NCI-H526 (cell line): Measurements from ENCODE around the gene ZNF556.
A peak's percentile ranks its signal among the peaks of the same experiment; 100 is the strongest.
"Not testable (repeated sequence)": the region's sequence is repeated elsewhere in the genome, so short reads cannot be mapped to it uniquely, and the experiment has no call there.

Experiments used
- DNase-seq, 2 experiments: peaks; one replicate each; lab custom pipeline; 2025; lab: John Stamatoyannopoulos, UW

Gene ZNF556

DNA sequence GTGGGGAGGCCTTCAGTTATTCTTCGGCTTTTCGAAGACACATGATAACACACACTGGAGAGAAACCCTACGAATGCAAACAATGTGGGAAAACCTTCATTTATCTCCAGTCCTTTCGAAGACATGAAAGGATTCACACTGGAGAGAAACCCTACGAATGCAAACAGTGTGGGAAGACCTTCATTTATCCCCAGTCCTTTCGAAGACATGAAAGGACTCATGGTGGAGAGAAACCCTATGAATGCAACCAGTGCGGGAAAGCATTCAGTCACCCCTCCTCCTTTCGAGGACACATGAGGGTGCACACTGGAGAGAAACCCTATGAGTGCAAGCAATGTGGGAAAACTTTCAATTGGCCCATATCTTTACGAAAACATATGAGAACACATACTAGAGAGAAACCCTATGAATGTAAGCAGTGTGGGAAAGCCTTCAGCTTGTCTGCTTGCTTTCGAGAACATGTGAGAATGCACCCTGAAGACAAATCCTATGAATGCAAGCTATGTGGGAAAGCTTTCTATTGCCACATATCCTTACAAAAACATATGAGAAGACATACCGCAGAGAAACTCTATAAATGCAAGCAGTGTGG lies 14.0 kb upstream of the ZNF556 start:
- no peak for DNase-seq

DNA sequence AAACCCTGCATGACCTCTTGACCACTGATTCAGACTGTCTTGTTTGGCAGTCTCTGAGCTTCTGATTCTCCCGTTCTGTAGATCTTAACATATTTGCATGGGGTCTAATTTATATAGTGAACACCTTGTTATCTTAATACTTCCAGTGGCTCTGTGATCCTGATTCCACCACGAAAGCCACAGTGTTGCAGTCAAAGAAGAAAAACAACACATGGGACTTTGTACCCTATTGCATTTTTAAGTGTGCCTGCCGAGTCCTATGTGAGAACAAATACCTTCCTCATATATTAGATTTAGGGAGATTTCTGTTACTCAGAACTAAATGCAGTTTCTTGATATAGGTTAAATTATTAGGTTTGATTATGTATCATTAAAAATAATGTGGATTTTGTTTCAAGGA lies 12.3 kb upstream of the ZNF556 start:
- DNase-seq, result no peak

DNA sequence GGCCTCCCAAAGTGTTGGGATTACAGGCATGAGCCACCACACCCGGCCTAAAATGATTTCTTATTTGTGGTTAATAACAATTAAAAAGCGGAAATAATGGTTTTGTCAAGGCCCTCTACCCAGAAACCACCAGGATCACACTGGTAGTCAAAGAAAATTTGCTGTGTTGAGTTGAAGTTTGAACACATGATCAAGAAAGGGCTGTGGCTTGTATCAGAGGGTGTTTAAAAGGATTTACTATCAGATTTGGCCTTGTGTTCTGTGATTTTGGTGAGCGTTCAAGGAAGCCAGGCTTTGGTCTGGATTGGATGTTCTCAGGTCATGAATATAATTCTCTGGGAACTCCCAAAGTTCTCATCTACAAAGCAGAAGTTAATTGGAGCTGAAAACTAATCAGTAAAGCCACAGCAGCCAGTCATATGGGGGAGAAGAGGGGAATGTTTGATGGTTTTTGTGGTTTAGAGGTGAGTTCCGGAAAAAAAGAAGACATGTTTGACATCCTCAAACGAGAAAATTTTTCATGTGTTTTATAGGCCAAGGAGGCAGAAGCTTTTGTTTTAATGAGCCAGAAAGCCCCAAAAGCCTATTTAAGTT lies 10.6 kb upstream of the ZNF556 start:
- no peak for DNase-seq

DNA sequence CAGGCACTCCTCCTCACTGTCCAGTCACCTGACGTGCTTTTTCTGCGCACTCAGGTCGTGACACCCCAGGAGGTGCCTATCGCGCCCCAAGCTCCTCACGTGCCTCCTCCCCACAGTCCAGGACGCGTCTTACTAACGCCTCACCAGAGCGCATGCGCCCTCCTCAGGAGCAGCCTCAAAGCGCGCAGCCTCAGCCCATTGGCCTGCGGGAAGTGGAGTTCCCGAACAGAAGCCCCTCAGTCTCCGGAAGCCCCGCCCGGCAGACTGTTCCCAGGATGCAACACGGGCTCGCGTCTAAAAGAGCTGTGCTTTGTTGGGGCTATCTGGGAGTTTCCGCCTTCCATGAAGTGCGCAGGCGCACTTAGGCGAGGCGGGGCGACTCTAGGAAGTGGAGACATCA lies 8.3 kb upstream of the ZNF556 start:
- DNase-seq, result no peak

DNA sequence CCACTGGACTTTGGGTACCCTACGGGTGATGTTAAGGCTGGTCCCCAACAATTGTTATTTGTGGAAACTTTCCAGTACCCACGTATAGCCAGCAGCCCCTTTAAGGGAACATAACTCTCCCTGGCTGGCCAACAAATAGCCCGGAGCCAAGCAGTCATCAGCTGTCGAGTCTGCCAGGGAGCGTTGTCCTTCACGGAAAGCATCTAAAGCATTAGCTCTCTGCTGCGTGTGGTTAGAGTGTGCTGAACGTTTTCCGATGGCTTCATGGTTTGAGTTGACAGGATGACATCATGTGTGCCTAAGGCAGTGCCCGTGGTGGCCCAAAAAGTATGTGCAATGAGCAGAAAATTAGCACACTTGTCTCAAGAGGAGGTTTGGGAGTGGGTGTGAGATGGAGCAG lies 3.3 kb upstream of the ZNF556 start:
- DNase-seq, result no peak

DNA sequence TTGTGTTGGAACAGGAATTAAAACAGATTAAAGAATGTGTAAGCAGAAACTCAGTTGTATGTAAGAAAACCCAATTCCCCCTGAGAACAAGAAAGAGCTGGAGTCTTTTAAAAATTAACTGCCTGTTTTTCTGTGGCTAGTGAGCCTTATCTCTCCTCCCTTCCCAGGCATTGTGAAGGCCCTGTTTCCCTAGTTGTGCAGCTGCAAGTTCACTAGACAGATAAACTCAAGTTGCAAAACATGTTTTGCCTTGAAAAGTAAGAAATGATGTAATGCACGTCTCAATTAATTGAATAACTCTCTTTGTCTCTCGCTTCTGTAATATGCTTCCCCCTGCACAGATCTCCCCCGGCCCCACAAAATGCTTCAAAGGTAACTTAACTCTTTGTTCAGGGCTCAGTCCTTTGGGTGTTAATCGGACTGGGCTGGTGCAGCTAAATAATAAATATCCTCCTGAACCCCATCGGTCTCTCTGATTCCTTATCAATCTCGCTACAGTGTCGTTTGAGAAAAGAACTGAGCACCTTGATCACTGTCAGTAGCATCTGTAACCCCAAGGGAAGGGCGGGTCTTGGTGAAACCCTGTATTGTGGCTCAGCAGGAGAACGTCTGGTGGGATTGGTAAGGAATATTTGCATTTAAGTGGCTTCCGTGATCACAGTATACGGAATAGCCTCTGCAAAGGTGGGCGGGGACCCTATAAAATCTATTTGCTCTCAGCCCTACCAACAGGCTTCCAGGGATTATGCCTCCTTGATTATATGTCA lies 1.6 kb upstream of the ZNF556 start:
- DNase-seq, result peak; percentile 59 to 62

DNA sequence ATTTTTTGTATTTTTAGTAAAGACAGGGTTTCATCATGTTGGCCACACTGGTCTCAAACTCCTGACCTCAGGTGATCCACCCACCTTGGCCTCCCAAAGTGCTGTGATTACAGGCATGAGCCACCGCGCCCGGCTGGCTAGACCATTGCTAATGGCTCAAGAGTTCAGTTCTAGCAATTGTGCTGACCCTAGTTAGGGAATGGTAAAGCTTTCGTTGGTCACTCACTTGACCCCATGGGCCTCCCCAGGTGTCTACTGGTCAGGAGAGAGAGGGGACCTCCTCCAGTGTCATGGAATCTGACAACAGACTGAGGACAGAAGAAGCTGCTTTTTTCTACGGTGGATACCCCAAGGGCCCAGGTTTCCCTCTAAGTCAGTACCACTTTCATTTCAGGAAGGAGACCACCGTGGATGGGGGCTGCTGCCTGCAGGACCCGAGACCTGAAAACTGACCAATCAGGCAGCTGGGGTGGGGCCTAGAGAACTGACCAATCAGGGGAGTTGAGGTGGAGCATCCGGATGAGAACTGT lies 575 bp upstream of the ZNF556 start:
- no peak for DNase-seq

DNA sequence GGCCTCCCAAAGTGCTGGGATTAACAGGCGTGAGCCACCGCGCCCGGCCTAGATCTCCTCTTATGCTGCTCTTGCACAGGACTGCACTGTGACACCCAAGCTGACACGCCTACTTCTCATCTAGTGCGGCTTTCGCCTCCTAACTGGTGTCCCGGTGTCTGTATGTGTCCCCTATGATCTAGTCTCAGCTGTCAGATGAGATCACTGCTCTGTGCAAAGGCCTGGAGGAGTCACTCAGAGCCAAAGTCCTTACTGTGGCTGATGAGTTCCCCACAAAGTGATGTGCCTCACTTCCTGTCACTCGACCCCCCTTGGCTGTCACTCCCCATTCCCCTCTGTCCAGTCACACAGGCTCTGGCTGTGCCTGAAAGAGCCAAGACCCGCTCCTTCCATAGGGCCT lies 2.5 kb downstream of the ZNF556 start:
- no peak for DNase-seq

DNA sequence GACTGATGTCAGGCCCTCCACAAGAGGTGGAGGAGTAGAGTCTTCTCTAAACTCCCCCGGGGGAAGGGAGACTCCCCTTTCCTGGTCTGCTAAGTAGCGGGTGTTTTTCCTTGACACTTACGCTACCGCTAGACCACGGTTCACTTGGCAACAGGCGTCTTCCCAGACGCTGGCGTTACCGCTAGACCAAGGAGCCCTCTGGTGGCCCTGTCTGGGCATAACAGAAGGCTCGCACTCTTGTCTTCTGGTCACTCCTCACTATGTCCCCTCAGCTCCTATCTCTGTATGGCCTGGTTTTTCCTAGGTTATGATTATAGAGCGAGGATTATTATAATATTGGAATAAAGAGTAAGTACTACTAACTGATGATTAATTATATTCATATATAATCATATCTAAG lies 5.0 kb downstream of the ZNF556 start:
- not testable (repeated sequence) for DNase-seq

DNA sequence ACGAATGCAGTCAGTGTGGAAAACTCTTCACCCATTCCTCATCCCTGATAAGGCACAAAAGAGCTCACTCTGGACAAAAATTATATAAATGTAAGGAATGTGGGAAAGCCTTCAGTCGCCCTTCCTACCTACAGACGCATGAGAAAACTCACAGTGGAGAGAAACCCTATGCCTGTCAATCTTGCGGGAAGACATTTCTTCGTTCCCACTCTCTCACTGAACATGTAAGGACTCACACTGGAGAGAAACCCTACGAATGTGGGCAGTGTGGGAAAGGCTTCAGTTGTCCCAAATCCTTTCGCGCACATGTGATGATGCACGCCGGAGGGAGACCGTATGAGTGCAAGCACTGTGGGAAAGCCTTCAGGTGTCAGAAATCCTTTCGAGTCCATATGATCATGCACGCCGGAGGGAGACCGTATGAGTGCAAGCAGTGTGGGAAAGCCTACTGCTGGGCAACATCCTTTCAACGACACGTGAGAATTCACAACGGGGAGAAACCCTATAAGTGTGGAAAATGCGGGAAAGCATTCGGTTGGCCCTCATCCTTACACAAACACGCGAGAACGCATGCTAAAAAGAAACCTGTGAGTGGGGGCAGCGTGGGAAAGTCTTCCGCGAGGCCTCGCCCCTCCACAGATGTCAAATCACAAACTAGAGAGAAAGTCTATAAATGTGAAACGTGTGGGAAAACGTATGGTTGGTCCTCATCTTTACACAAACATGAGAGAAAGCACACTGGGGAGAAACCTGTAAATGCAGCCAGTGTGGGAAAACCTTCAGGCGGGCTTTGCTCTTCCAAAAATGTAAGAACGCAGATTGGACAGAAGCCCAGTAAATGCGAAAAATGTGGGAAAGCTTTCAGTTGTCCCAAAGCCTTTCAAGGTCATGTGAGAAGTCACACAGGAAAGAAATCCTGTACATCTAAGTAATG lies 10.5 kb downstream of the ZNF556 start:
- no peak for DNase-seq

DNA sequence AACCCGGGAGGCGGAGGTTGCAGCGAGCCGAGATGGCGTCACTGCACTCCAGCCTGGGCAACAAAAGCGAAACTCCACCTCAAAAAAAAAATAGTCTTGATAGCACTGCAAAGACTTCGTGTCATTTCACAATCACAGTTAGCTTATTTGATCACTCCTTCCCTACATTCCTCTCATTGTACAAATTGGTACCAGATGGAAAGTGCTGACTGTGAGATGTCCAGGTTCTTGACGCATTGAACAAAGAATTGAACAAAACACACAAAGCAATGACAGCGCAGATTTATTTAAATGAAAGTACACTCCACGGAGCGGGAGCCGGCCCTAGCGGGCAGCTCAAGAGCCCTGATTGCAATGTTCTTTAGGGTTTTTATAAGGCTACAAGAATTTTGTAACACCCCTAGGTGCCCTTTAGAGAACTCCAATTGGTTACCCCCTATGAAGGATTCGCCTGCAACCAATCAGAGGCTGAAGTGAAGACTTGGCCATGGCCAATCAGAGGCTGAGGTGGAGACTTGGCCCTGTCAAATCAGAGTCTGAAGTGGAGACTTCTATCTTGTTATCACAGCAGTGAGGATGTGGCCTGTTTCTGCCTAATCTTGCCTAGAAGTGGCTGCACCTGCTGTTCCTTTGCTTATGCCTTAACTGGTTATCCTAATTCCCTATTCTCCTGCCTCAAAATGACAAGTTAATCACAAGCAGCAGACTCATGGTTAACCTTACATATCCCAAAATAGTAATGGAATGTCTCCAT lies 16.7 kb downstream of the ZNF556 start:
- no peak for DNase-seq

DNA sequence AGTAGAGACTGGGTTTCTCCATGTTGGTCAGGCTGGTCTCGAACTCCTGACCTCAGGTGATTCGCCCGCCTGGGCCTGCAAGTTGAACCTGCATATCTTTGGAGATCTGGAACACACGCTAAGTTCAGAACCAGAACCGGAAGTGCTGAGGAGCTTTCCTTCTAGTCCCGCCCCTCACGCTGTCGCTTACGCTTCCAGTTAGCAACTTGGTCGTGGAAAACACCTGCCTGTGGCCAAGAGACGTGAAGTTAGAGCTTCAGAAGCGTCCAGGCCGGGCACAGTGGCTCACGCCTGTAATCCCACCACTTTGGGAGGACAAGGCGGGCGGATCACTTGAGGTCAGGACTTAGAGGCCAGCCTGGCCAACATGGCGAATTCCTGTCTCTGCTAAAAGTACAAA lies 18.6 kb downstream of the ZNF556 start:
- DNase-seq, result no peak

DNA sequence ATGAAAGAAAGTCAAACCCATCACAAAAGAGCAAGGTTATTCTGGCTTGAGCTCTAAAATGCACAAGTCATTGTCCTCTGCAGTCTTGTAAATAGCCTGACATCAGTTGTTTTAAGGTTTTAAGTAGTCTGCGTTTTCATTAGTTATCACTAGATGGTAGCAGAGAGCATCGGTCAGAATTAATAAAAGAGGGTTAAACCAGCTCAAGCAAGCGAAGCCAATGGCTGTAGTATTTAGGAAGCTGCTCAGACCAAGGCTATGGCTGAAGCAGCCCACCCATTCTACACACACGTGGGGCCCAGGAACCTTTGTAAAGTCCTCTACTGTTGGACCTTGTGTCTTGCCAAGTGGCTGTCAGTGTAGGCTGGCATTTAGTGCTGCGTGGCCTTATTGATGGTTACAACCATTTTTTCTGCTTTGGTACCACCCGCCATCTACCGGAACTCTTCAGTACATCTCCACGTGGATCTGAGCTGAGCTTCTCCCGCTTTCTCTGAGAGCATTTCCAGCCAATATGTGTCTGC lies 20.3 kb downstream of the ZNF556 start:
- peak; percentile 68 to 70 for DNase-seq

DNA sequence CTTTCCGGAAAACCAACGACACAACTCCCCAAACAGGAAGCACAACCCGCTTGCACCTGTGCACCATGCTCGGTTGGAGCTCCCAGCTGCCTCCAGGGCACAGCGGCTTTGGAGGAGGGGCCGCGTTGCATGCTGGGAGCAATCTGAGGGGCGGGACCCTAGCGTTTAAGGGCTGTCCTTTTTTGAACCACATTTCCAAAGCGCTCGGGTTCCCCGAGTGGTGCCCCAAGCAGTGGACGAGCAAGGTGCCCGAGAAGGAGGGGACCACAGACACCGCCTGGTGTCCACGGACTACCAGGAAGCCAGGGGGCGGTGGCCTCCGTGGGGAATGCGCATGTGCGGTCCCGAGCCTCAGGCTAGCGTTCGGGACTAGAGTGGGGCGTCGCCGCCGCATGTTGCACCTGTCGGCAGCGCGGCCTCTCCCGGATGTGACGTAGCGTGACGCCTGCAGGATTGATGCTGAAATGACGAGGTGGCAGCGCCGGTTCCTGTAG lies 21.6 kb downstream of the ZNF556 start:
- peak; percentile 86 to 91 for DNase-seq

DNA sequence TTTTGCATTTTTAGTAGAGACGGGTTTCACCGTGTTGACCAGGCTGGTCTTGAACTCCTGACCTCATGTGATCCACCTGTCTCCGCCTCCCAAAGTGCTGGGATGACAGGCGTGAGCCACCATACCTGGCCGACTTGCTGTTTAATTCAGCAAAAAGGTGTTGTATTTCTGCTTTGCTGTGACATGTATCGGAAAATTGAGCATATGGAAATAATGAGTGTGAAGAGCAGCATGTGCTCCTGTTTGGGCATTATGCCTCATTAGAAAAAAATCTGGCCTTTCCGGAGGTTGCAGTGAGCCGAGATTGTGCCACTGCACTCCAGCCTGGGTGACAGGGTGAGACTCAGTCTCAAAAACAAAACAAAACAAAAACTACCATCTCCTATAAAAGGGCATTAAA lies 23.4 kb downstream of the ZNF556 start:
- DNase-seq, result not testable (repeated sequence)

DNA sequence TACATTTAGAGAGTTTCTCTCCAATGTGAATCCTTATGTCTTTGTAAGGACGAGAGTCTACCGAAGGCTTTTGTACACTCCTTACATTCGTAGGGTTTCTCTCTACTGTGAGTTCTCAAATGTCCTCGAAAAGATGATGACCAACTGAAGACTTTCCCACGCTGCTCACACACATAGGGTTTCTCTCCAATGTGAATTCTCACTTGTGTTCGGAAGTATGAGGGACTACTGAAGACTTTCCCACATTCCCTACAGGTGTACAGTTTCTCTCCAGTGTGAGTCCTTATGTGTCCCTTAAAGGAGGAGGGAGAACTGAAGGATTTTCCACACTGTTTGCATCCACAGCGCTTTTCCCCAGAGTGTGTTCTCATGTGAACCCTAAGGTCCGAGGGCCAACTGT lies 29.6 kb downstream of the ZNF556 start:
- DNase-seq, result no peak

DNA sequence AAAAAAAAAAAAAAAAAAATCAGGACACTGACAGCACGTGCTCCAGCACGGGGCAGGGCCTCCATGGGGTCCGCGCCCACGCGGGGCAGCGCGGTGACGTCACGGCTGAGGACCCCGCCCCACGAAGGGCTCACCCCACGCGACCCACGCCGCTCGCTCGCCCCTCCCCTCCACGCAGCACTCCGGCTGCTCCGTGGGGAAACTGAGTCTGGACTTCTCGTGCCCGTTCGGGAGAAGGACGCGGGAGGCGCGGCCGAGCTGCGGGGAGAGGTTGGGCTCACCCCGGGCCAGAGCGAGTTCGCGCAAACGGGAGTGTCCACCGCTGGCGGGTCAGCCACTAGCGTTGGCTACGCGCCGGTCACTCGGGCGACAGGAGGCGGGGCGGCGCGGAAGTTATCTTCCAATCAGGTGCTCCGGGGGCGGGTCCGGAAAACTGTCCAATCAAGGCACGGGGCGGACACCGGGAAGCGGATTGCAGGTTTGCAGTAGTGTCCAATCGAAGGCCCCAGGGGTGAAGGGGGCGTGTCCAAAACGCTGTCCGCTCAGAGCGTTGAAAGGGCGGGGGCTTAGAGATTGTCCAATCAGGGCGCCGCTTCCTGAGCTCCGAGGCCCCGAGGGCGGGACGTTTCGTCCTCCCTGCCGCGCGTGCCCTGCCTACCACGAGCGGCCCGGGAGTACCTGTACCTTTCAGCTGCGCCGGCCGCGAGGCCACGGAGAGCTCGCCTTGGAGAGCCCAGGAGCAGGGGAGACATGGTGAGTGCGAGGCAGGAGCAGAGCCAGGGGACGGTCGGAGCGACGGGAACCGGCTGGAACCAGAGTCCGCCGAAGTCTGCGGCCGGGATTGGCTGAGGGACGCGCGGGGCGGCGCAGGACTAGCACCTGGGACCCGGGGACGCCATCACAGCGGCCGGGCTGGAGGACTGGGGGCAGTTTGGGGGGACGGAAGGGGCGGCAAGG lies 33.4 kb downstream of the ZNF556 start, which contains the start of gene ZNF57:
Gene ZNF57, plus strand, starts transcription at position 633 of the 957 bp plus-strand sequence. Its CDS starts 118 bp downstream, at position 751.
- DNase-seq, result peak; percentile 93 to 98

DNA sequence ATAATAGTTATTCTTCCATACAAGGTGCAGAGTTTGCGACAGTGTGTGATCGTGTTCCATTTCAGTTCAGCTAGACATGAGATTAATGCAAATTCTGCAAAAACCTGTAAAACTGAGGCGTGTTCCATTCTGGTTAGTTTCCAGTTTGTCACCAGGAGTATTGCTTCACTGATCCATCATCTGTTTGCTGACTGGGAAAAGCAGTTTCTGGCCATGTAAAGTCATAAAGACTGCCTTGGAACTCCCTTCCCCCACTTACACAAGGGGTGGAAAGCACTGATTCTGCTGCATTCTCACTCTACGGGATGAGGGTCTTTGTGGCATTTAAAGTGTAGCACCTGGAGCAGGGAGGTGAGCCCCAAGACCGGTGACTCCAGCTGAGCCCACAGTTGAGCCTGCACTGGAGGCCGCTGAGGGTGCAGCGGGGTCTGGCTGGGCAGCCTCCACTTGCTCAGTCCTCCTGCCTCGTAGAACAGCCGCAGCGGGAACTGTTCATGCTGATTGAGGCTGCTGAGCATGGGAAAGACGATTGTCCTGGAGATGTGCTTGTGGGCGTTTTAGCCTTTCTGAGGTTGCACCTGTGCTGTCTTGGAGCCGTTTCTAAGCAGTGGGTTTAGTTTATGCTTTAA lies 35.6 kb downstream of the ZNF556 start:
- DNase-seq, result no peak

DNA sequence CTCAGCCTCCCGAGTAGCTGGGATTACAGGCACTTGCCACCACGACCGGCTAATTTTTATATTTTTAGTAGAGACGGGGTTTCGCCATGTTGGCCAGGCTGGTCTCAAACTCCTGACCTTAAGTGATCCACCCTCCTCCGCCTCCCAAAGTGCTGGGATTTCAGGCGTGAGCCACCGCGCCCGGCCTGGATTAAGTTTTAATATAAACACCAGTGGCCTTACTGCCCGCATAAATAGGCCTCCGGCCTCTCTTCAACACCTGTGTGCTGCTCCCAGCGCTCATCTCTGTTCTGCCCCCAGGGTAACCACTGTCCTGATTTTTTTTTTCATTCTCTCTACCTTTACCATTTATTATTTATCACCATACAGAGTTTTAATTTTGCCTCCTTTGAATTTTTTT lies 36.2 kb downstream of the ZNF556 start:
- not testable (repeated sequence) for DNase-seq
